Upper lobe of right lung (tissue), 1 donor: ENCODE data around the gene MAGI2. TPM values are rescaled to one million over a fixed set of nuclear protein-coding genes. Genes with fewer than 3 reads are reported as not detected.

ENCODE experiments used
- ATAC-seq: fragments of 200-7000 bp; cut with Tn5 transposase; one replicate; pipeline ENCODE4 v1.9.1; 2020; ENCODE audit warnings: mild to moderate bottlenecking, moderate library complexity
- DNase-seq: peaks from one replicate; pipeline ENCODE4 v3.0.0-alpha.2; 2020
- H3K27ac ChIP-seq: fragments of 200-600 bp; one replicate; pipeline ENCODE4 v1.8.0; 2022
- H3K27me3 ChIP-seq: fragments of 200-600 bp; one replicate; pipeline ENCODE4 v1.8.0; 2022; ENCODE audit warnings: mild to moderate bottlenecking
- H3K36me3 ChIP-seq: fragments of 200-600 bp; one replicate; pipeline ENCODE4 v1.8.0; 2022
- H3K4me1 ChIP-seq: fragments of 200-600 bp; one replicate; pipeline ENCODE4 v1.8.0; 2022
- H3K4me3 ChIP-seq: fragments of 200-600 bp; one replicate; pipeline ENCODE4 v1.8.0; 2022; ENCODE audit warnings: mild to moderate bottlenecking
- H3K9me3 ChIP-seq: fragments of 200-600 bp; one replicate; pipeline ENCODE4 v1.8.0; 2022
- CTCF ChIP-seq: fragments of 200-600 bp; IDR thresholded peaks from one replicate; pipeline ENCODE4 v1.8.0; 2022; ENCODE audit warnings: antibody characterized with exemption
- intact Hi-C: fragments of 100-400 bp; cut with DNase I; formaldehyde crosslinking; loops from one replicate; pipeline ENCODE4 v1.11.0; 2022
- total RNA-seq: library from RNA; stranded (reverse); fragmentation: NEBNext Ultra II Directional; extraction: Animal tissue kit (Norgen Biotek cat#: 25700); gene quantifications from one replicate; pipeline ENCODE4 v1.2.1, GENCODE V29; 2021
- donor health status: DM: no; HTN: yes; CAD: no; lungs with severe emphysema.

The MAGI2 gene
- total RNA-seq, 1 donor from 2014 or later = 12.8 TPM

GRCh38 chr7:78311181-78311580 is 1142.3 kb downstream of the MAGI2 start:
- DNase-seq (no peak), ATAC-seq (no peak)
- Histone ChIP-seq H3K4me1 (no peaks in the 10 kb centered on the region), H3K27ac (no peak overlapping the region), H3K4me3 (no peak overlapping the region), H3K36me3 (no peaks in the 10 kb centered on the region), H3K9me3 (no peaks in the 10 kb centered on the region), H3K27me3 (no peaks in the 10 kb centered on the region)
- intact Hi-C loops = no loop called here
- no peak for TF ChIP-seq CTCF

- no peak overlapping the region for H3K27ac ChIP-seq
- H3K4me3 ChIP-seq = no peak overlapping the region
- ATAC-seq = no peak
- no peaks in the 10 kb centered on the region for H3K36me3 ChIP-seq
- no peaks in the 10 kb centered on the region for H3K9me3 ChIP-seq
- no peak for DNase-seq
- no peaks in the 10 kb centered on the region for H3K4me1 ChIP-seq
- no peak for TF ChIP-seq CTCF
- H3K27me3 ChIP-seq = no peaks in the 10 kb centered on the region
- intact Hi-C loops = no loop called here
These were observed 1145.6 kb downstream of the MAGI2 start for GRCh38 chr7:78307892-78308291.

GRCh38 chr7:78306634-78307033 is 1146.8 kb downstream of the MAGI2 start:
- Histone ChIP-seq H3K9me3 (no peaks in the 10 kb centered on the region), H3K27me3 (no peaks in the 10 kb centered on the region), H3K4me1 (no peaks in the 10 kb centered on the region), H3K36me3 (no peaks in the 10 kb centered on the region), H3K4me3 (no peak overlapping the region), H3K27ac (no peak overlapping the region)
- no peak for TF ChIP-seq CTCF
- DNase-seq (no peak), ATAC-seq (no peak)
- intact Hi-C loops = no loop called here

GRCh38 chr7:78301407-78301806 is 1152.1 kb downstream of the MAGI2 start:
- Histone ChIP-seq H3K36me3 (no peaks in the 10 kb centered on the region), H3K9me3 (no peaks in the 10 kb centered on the region), H3K27me3 (no peaks in the 10 kb centered on the region), H3K4me3 (no peak overlapping the region), H3K27ac (no peak overlapping the region), H3K4me1 (no peaks in the 10 kb centered on the region)
- TF ChIP-seq CTCF = no peak
- no peak for DNase-seq
- ATAC-seq = no peak
- intact Hi-C loops = no loop called here

GRCh38 chr7:78299088-78299487 is 1154.4 kb downstream of the MAGI2 start:
- Histone ChIP-seq H3K27me3 (no peaks in the 10 kb centered on the region), H3K4me3 (no peak overlapping the region), H3K36me3 (no peaks in the 10 kb centered on the region), H3K27ac (no peak overlapping the region), H3K4me1 (no peaks in the 10 kb centered on the region), H3K9me3 (no peaks in the 10 kb centered on the region)
- intact Hi-C loops = no loop called here
- TF ChIP-seq CTCF = no peak
- no peak for DNase-seq
- no peak for ATAC-seq

- DNase-seq (no peak), ATAC-seq (peak; percentile 79)
- H3K36me3 ChIP-seq = no peaks in the 10 kb centered on the region
- no peak for TF ChIP-seq CTCF
- no peak overlapping the region for H3K27ac ChIP-seq
- no peaks in the 10 kb centered on the region for H3K4me1 ChIP-seq
- no peaks in the 10 kb centered on the region for H3K27me3 ChIP-seq
- intact Hi-C loops = no loop called here
- no peak overlapping the region for H3K4me3 ChIP-seq
- no peaks in the 10 kb centered on the region for H3K9me3 ChIP-seq
These were observed 1156.7 kb downstream of the MAGI2 start for GRCh38 chr7:78296644-78297371.
